DOHH2 (cell line): ENCODE results near the gene MRPS5.

Experiments used
- H3F3A ChIP-seq: fragments of 200-600 bp; sonication (generic), shearing (Covaris generic); 2 replicates; pipeline ENCODE4 v1.6.0; 2016; ENCODE audit warnings: antibody characterized with exemption, mild to moderate bottlenecking; ENCODE audit not compliant: control insufficient read depth, insufficient read depth
- H3K27ac ChIP-seq: fragments of 200-600 bp; sonication (generic); 2 replicates; pipeline ENCODE4 v1.5.1; 2014; ENCODE audit warnings: low read depth, mild to moderate bottlenecking, low read length, moderate library complexity
- H3K27me3 ChIP-seq: fragments of 200-600 bp; sonication (generic); 2 replicates; pipeline ENCODE4 v1.6.1; 2014; ENCODE audit warnings: mild to moderate bottlenecking, low read length, mixed read lengths; ENCODE audit not compliant: control insufficient read depth
- H3K36me3 ChIP-seq: fragments of 200-600 bp; sonication (generic); 2 replicates; pipeline ENCODE4 v1.6.1; 2014; ENCODE audit warnings: mild to moderate bottlenecking, low read length, moderate library complexity, mixed read lengths; ENCODE audit not compliant: control insufficient read depth
- H3K4me1 ChIP-seq: fragments of 200-600 bp; sonication (generic); 2 replicates; pipeline ENCODE4 v1.6.1; 2014; ENCODE audit warnings: mild to moderate bottlenecking, low read length, mixed read lengths; ENCODE audit not compliant: control insufficient read depth
- H3K4me2 ChIP-seq: fragments of 200-600 bp; sonication (generic); 2 replicates; pipeline ENCODE4 v1.6.0; 2014; ENCODE audit warnings: mild to moderate bottlenecking, low read length, moderate library complexity
- H3K4me3 ChIP-seq: fragments of 200-600 bp; sonication (generic); 2 replicates; pipeline ENCODE4 v1.5.1; 2014; ENCODE audit warnings: mild to moderate bottlenecking, low read length, mixed read lengths
- H3K79me2 ChIP-seq: fragments of 200-600 bp; sonication (generic); 2 replicates; pipeline ENCODE4 v1.6.1; 2014; ENCODE audit warnings: mild to moderate bottlenecking, low read length, mixed read lengths; ENCODE audit not compliant: control insufficient read depth
- H3K9me2 ChIP-seq: fragments of 200-600 bp; sonication (generic); replicated peaks from 2 replicates; pipeline ENCODE4 v1.6.1; 2014; ENCODE audit warnings: mild to moderate bottlenecking, low read length, mixed read lengths; ENCODE audit not compliant: control insufficient read depth
- H3K9me3 ChIP-seq: fragments of 200-600 bp; sonication (generic); 2 replicates; pipeline ENCODE4 v1.6.1; 2014; ENCODE audit warnings: antibody characterized with exemption, low read length, mixed read lengths; ENCODE audit not compliant: control insufficient read depth, insufficient read depth
- H4K20me1 ChIP-seq: fragments of 200-600 bp; sonication (generic); 2 replicates; pipeline ENCODE4 v1.6.0; 2014; ENCODE audit warnings: low read depth, mild to moderate bottlenecking, antibody characterized with exemption, low read length, moderate library complexity; ENCODE audit not compliant: control insufficient read depth, insufficient read depth
- CTCF ChIP-seq: fragments of 200-600 bp; sonication (generic); IDR thresholded peaks from one replicate; pipeline ENCODE4 v1.5.1; 2014; ENCODE audit warnings: antibody characterized with exemption, mild to moderate bottlenecking, low read depth, low read length; ENCODE audit not compliant: poor library complexity, severe bottlenecking
- EZH2phosphoT487 ChIP-seq: fragments of 200-600 bp; sonication (generic); IDR thresholded peaks from 2 replicates; pipeline ENCODE4 v1.6.1; 2017; ENCODE audit warnings: borderline replicate concordance, mild to moderate bottlenecking, antibody characterized with exemption, low read length, moderate library complexity, mixed read lengths

The MRPS5 gene

GRCh38 chr2:95052804-95053479 is 68.7 kb downstream of the MRPS5 start:
- Histone ChIP-seq H3K27ac (no peak overlapping the region), H3K36me3 (no peaks in the 10 kb centered on the region), H3F3A (no peaks in the 10 kb centered on the region), H3K27me3 (peaks cover 18% of the 10 kb centered on the region), H3K9me3 (no peaks in the 10 kb centered on the region), H3K4me1 (no peaks in the 10 kb centered on the region), H3K9me2 (no peaks in the 10 kb centered on the region), H3K79me2 (no peaks in the 10 kb centered on the region), H3K4me3 (no peak overlapping the region), H4K20me1 (no peaks in the 10 kb centered on the region), H3K4me2 (no peak overlapping the region)
- TF ChIP-seq CTCF = no peak
- no peak for TF ChIP-seq EZH2phosphoT487

GRCh38 chr2:95052307-95052706 is 69.3 kb downstream of the MRPS5 start:
- H3K9me3 ChIP-seq = no peaks in the 10 kb centered on the region
- H3K27ac ChIP-seq = no peak overlapping the region
- H3K36me3 ChIP-seq = no peaks in the 10 kb centered on the region
- peaks cover 18% of the 10 kb centered on the region for H3K27me3 ChIP-seq
- H3K9me2 ChIP-seq = no peaks in the 10 kb centered on the region
- H4K20me1 ChIP-seq = no peaks in the 10 kb centered on the region
- H3K4me1 ChIP-seq = no peaks in the 10 kb centered on the region
- H3K79me2 ChIP-seq = no peaks in the 10 kb centered on the region
- TF ChIP-seq EZH2phosphoT487 (no peak), CTCF (no peak)
- no peak overlapping the region for H3K4me3 ChIP-seq
- H3K4me2 ChIP-seq = no peak overlapping the region
- H3F3A ChIP-seq = no peaks in the 10 kb centered on the region

- no peak overlapping the region for H3K27ac ChIP-seq
- no peaks in the 10 kb centered on the region for H3K9me3 ChIP-seq
- H3F3A ChIP-seq = no peaks in the 10 kb centered on the region
- H3K4me1 ChIP-seq = no peaks in the 10 kb centered on the region
- H3K4me3 ChIP-seq = no peak overlapping the region
- no peaks in the 10 kb centered on the region for H3K9me2 ChIP-seq
- no peak overlapping the region for H3K4me2 ChIP-seq
- no peak for TF ChIP-seq EZH2phosphoT487
- no peak for TF ChIP-seq CTCF
- H3K27me3 ChIP-seq = peaks cover 18% of the 10 kb centered on the region
- H3K36me3 ChIP-seq = no peaks in the 10 kb centered on the region
- H3K79me2 ChIP-seq = no peaks in the 10 kb centered on the region
- H4K20me1 ChIP-seq = no peaks in the 10 kb centered on the region
Measured at GRCh38 chr2:95051626-95052025, 70.0 kb downstream of the MRPS5 start.
